RWPE2 (cell line): ENCODE results near the gene RBBP8NL.

Experiments used
- ATAC-seq: fragments of 200-7000 bp; cut with Tn5 transposase; 3 replicates; pipeline ENCODE4 v1.9.1; 2021; ENCODE audit warnings: low read depth
- DNase-seq: peaks from one replicate; pipeline ENCODE4 v3.0.0-alpha.2; 2020; ENCODE audit warnings: low spot score
- H3K27ac ChIP-seq: fragments of 450-650 bp; 2 replicates; pipeline ENCODE4 v1.5.1; 2017; ENCODE audit warnings: mild to moderate bottlenecking; ENCODE audit not compliant: poor library complexity, severe bottlenecking
- H3K27me3 ChIP-seq: fragments of 250-450 bp; sonication (Bioruptor Pico); 2 replicates; pipeline ENCODE4 v1.5.1; 2021; ENCODE audit warnings: mild to moderate bottlenecking, moderate library complexity; ENCODE audit not compliant: insufficient read depth, poor library complexity, severe bottlenecking
- H3K36me3 ChIP-seq: fragments of 250-450 bp; sonication (Bioruptor Pico); 2 replicates; pipeline ENCODE4 v1.5.1; 2020; ENCODE audit warnings: low read depth, mild to moderate bottlenecking, moderate library complexity
- H3K4me1 ChIP-seq: fragments of 250-450 bp; sonication (Bioruptor Pico); 2 replicates; pipeline ENCODE4 v1.5.1; 2021; ENCODE audit warnings: mild to moderate bottlenecking, moderate library complexity; ENCODE audit not compliant: insufficient read depth, poor library complexity, severe bottlenecking
- H3K4me3 ChIP-seq: fragments of 250-450 bp; sonication (Bioruptor Pico); 2 replicates; pipeline ENCODE4 v1.5.1; 2021; ENCODE audit warnings: mild to moderate bottlenecking, moderate library complexity; ENCODE audit not compliant: severe bottlenecking
- H3K9me3 ChIP-seq: fragments of 250-450 bp; sonication (Bioruptor Pico); 2 replicates; pipeline ENCODE4 v1.5.1; 2021; ENCODE audit warnings: mild to moderate bottlenecking, moderate library complexity; ENCODE audit not compliant: severe bottlenecking
- TF ChIP-seq, protein P1 (sequence below): fragments of 450-650 bp; IDR thresholded peaks from one replicate; pipeline ENCODE4 v1.5.1; 2017; ENCODE audit warnings: mild to moderate bottlenecking, moderate library complexity; ENCODE audit not compliant: poor library complexity, severe bottlenecking

RBBP8NL gene

GRCh38 chr20:62405108-62405980 is 22.0 kb downstream of the RBBP8NL start:
- no peaks in the 10 kb centered on the region for H3K4me1 ChIP-seq
- H3K36me3 ChIP-seq: no peaks in the 10 kb centered on the region
- peak; percentile 22 for ATAC-seq
- no peak overlapping the region for H3K27ac ChIP-seq
- no peak overlapping the region for H3K4me3 ChIP-seq
- H3K27me3 ChIP-seq: no peaks in the 10 kb centered on the region
- TF ChIP-seq, protein P1, sequence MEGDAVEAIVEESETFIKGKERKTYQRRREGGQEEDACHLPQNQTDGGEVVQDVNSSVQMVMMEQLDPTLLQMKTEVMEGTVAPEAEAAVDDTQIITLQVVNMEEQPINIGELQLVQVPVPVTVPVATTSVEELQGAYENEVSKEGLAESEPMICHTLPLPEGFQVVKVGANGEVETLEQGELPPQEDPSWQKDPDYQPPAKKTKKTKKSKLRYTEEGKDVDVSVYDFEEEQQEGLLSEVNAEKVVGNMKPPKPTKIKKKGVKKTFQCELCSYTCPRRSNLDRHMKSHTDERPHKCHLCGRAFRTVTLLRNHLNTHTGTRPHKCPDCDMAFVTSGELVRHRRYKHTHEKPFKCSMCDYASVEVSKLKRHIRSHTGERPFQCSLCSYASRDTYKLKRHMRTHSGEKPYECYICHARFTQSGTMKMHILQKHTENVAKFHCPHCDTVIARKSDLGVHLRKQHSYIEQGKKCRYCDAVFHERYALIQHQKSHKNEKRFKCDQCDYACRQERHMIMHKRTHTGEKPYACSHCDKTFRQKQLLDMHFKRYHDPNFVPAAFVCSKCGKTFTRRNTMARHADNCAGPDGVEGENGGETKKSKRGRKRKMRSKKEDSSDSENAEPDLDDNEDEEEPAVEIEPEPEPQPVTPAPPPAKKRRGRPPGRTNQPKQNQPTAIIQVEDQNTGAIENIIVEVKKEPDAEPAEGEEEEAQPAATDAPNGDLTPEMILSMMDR: peak; percentile 96
- DNase-seq: peak; percentile 88
- H3K9me3 ChIP-seq: no peaks in the 10 kb centered on the region

DNA sequence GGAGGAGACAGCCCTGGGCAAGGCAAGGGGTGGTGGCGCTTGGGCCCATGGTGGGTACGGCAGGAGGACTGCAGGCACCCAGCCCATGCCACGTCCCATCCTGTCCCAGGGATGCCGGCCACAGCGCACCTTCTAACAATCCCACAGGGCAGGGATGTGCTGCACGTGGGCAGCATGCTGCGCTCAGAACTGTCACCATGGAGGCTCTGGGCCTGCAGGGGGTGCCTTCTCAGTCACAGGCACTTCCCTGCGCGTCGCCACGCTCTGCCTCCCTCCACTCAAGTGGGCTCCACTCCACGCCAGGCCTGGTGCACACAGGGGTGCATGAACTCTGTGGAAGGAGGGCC is 22.6 kb downstream of the RBBP8NL start:
- no peak overlapping the region for H3K4me3 ChIP-seq
- no peaks in the 10 kb centered on the region for H3K4me1 ChIP-seq
- H3K36me3 ChIP-seq: no peaks in the 10 kb centered on the region
- H3K27me3 ChIP-seq: no peaks in the 10 kb centered on the region
- peak; percentile 88 for DNase-seq
- TF ChIP-seq, protein P1: no peak
- H3K27ac ChIP-seq: no peak overlapping the region
- H3K9me3 ChIP-seq: no peaks in the 10 kb centered on the region
- ATAC-seq: no peak

DNA sequence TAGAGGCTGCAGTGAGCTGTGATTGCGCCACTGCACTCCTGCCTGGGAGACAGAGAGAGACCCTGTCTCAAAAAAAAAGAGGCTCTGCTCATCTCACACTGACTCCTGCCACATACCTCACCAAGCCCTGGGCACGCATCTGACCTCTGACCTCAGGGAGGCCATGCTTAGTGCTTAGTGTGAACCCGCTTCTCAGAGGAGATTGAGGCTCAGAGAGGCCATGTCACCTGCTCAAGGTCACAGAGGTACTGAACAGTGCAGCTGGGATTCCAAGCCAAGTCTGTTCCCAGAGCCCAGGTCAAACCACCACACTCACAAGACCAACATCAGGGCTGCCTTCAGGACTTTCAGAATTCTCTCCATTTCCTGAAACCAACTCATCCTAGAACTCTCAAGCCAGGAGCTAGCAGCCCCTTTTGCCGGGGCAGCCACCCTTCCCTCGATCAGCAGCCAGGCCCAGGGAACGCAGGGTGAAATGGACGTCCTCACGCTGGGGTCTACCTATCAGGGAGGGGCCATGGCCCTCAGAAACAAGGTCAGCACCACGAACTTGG is 23.1 kb downstream of the RBBP8NL start:
- no peak for DNase-seq
- H3K4me1 ChIP-seq: no peaks in the 10 kb centered on the region

DNA sequence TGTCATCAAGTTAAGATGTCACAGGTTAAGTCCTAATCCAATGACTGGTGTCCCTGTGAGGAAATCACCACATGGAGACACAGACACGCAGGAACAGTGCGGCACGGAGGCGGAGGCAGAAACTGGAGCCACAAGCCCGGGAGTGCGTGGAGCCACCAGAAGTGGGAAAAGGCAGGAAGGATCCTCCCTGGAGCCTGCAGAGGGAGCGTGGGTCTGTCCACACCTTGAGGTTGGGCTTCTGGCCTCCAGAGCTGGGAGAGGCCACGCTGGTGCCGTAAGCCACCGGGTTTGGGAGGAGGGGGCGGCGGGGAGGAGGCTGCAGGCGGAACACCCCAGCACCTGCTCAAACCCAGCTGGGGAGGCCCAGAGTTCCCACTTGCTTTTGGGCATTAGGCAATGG is 24.0 kb downstream of the RBBP8NL start:
- Histone ChIP-seq H3K27me3 (no peaks in the 10 kb centered on the region), H3K4me3 (no peak overlapping the region), H3K36me3 (no peaks in the 10 kb centered on the region), H3K9me3 (no peaks in the 10 kb centered on the region), H3K27ac (no peak overlapping the region), H3K4me1 (no peaks in the 10 kb centered on the region)
- TF ChIP-seq, protein P1: peak; percentile 5
- ATAC-seq (no peak), DNase-seq (peak; percentile 81)

More for the DNA sequence above, 23.1 kb downstream of the RBBP8NL start:
- Histone ChIP-seq H3K9me3 (no peaks in the 10 kb centered on the region), H3K4me3 (no peak overlapping the region), H3K36me3 (no peaks in the 10 kb centered on the region), H3K27me3 (no peaks in the 10 kb centered on the region), H3K27ac (no peak overlapping the region)
- no peak for ATAC-seq
- TF ChIP-seq, protein P1: no peak
